Glutamatergic neuron (in vitro differentiated cells): Measurements from ENCODE around the gene BUD31. TPM values are rescaled to one million over a fixed set of nuclear protein-coding genes. Genes with fewer than 3 reads are reported as not detected.
"Not testable (repeated sequence)": the region's sequence is repeated elsewhere in the genome, so short reads cannot be mapped to it uniquely, and the experiment has no call there.

Experiments
- DNase-seq: peaks from one replicate; pipeline ENCODE4 v3.0.0; 2022
- H3K27ac Mint-ChIP-seq: one replicate; pipeline ENCODE4 v1.8.0; 2020; ENCODE audit warnings: mild to moderate bottlenecking, mixed read lengths, inconsistent platforms; ENCODE audit not compliant: unreplicated experiment
- H3K27me3 Mint-ChIP-seq: one replicate; pipeline ENCODE4 v1.8.0; 2020; ENCODE audit warnings: mild to moderate bottlenecking, moderate library complexity, mixed read lengths, inconsistent platforms; ENCODE audit not compliant: unreplicated experiment
- H3K36me3 Mint-ChIP-seq: one replicate; pipeline ENCODE4 v1.8.0; 2020; ENCODE audit warnings: mild to moderate bottlenecking, mixed read lengths, inconsistent platforms; ENCODE audit not compliant: unreplicated experiment
- H3K4me1 Mint-ChIP-seq: one replicate; pipeline ENCODE4 v1.8.0; 2020; ENCODE audit warnings: mild to moderate bottlenecking, low read depth, mixed read lengths, inconsistent platforms; ENCODE audit not compliant: unreplicated experiment
- H3K4me3 Mint-ChIP-seq: one replicate; pipeline ENCODE4 v1.8.0; 2020; ENCODE audit warnings: mild to moderate bottlenecking, mixed read lengths, inconsistent platforms; ENCODE audit not compliant: unreplicated experiment
- H3K9me3 Mint-ChIP-seq: one replicate; pipeline ENCODE4 v1.8.0; 2020; ENCODE audit warnings: mild to moderate bottlenecking, moderate library complexity, mixed read lengths, inconsistent platforms; ENCODE audit not compliant: unreplicated experiment
- total RNA-seq: library from RNA; stranded (reverse); fragmentation: NEBNext Ultra II Directional; extraction: Animal tissue kit (Norgen Biotek cat#: 25700); gene quantifications from one replicate; pipeline ENCODE4 v1.2.1, GENCODE V29; 2021; ENCODE audit not compliant: unreplicated experiment
- TF ChIP-seq, protein P1 (sequence below): fragments of 200-600 bp; sonication (generic); IDR thresholded peaks from one replicate; pipeline ENCODE4 v1.5.0; 2021; ENCODE audit not compliant: partially characterized antibody, unreplicated experiment

Gene BUD31
- total RNA-seq, 1 donor from 2014 or later = 73.9 TPM

DNA sequence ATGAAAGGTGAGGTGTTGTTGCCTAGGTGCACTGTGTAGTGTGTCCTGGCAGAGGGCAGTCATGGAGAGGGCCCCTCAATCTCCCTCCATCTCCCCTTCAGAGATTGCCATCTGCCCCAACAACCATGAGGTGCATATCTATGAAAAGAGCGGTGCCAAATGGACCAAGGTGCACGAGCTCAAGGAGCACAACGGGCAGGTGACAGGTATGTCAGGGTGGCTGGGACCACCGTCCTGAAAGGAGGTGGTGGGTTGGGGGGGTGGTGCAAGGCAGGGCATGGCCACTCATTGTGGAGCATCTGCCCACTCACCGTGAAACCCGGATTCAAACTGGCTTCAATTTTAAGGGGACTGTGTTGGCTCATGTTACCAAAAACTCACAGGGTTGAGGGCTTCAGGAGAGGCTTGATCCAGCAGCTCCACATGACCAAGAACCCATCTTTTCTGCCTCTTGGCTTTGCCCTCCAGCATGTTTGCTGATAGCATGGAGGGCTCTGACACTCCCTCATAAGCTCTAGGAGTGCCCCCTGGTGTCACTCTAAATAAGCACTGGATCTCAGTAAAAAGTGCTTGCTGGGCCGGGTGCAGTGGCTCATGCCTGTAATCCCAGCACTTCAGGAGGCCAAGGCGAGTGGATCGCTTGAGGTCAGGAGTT, 22.1 kb upstream of the BUD31 start:
- no peak overlapping the region for H3K27ac Mint-ChIP-seq

DNA sequence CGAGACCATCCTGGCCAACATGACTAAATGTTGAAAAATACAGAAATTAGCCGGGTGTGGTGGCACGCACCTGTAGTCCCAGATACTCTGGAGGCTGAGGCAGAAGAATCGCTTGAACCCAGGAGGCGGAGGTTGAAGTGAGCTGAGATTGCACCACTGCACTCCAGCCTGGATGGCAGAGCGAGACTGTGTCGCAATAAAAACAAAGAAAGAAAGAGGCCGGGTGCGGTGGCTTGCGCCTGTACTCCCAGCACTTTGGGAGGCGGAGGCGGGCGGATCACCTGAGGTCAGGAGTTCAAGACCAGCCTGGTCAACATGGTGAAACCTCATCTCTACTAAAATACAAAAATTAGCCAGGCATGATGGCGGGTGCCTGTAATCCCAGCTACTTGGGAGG, 21.5 kb upstream of the BUD31 start:
- H3K4me1 Mint-ChIP-seq, H3K4me3 Mint-ChIP-seq, H3K36me3 Mint-ChIP-seq, DNase-seq, H3K27me3 Mint-ChIP-seq, H3K9me3 Mint-ChIP-seq, H3K27ac Mint-ChIP-seq: not testable (repeated sequence)

More for the DNA sequence above, 22.1 kb upstream of the BUD31 start:
- Mint-ChIP-seq H3K36me3 (no peaks in the 10 kb centered on the region), H3K27me3 (peaks cover 3% of the 10 kb centered on the region), H3K9me3 (peaks cover 4% of the 10 kb centered on the region), H3K4me1 (no peaks in the 10 kb centered on the region), H3K4me3 (no peak overlapping the region)
- TF ChIP-seq, protein P1, sequence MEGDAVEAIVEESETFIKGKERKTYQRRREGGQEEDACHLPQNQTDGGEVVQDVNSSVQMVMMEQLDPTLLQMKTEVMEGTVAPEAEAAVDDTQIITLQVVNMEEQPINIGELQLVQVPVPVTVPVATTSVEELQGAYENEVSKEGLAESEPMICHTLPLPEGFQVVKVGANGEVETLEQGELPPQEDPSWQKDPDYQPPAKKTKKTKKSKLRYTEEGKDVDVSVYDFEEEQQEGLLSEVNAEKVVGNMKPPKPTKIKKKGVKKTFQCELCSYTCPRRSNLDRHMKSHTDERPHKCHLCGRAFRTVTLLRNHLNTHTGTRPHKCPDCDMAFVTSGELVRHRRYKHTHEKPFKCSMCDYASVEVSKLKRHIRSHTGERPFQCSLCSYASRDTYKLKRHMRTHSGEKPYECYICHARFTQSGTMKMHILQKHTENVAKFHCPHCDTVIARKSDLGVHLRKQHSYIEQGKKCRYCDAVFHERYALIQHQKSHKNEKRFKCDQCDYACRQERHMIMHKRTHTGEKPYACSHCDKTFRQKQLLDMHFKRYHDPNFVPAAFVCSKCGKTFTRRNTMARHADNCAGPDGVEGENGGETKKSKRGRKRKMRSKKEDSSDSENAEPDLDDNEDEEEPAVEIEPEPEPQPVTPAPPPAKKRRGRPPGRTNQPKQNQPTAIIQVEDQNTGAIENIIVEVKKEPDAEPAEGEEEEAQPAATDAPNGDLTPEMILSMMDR = no peak
- DNase-seq = no peak

GRCh38 chr7:99387912-99388311, 20.9 kb upstream of the BUD31 start:
- TF ChIP-seq, protein P1 = no peak
- Mint-ChIP-seq H3K4me3 (no peak overlapping the region), H3K27ac (no peak overlapping the region), H3K27me3 (peaks cover 4% of the 10 kb centered on the region), H3K9me3 (peaks cover 4% of the 10 kb centered on the region), H3K36me3 (no peaks in the 10 kb centered on the region), H3K4me1 (no peaks in the 10 kb centered on the region)
- DNase-seq = no peak

GRCh38 chr7:99389772-99390171, 19.0 kb upstream of the BUD31 start:
- Mint-ChIP-seq H3K9me3 (peaks cover 5% of the 10 kb centered on the region), H3K4me3 (no peak overlapping the region), H3K4me1 (no peaks in the 10 kb centered on the region), H3K27ac (no peak overlapping the region), H3K27me3 (peaks cover 10% of the 10 kb centered on the region), H3K36me3 (no peaks in the 10 kb centered on the region)
- no peak for DNase-seq
- TF ChIP-seq, protein P1 = no peak

DNA sequence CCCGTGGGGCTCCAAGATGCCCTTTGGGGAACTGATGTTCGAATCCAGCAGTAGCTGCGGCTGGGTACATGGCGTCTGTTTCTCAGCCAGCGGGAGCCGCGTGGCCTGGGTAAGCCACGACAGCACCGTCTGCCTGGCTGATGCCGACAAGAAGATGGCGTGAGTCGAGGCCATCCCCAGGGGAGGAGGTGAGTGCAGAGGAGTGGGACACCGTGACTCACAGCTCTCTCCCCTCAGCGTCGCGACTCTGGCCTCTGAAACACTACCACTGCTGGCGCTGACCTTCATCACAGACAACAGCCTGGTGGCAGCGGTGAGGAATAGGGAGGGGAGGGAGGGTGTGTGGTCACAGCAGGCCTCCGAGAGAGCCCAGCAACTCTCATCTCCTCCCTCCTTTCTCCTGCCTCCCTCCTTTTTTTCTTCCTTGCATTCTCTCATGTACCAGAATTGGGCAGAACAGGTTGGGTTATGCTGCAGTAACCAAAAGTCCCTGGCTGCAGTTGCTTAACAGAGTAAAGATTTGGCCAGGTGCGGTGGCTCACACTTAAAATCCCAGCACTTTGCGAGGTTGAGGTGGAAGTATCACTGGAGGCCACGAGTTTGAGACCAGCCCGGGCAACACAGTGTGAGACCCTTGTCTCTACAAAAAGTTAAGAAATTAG, 17.7 kb upstream of the BUD31 start:
- no peak overlapping the region for H3K4me3 Mint-ChIP-seq
- TF ChIP-seq, protein P1 = no peak
- no peaks in the 10 kb centered on the region for H3K4me1 Mint-ChIP-seq
- peaks cover 5% of the 10 kb centered on the region for H3K9me3 Mint-ChIP-seq
- no peaks in the 10 kb centered on the region for H3K36me3 Mint-ChIP-seq
- H3K27me3 Mint-ChIP-seq = peaks cover 10% of the 10 kb centered on the region
- H3K27ac Mint-ChIP-seq = no peak overlapping the region
- peak; percentile 49 for DNase-seq
